ENCODE data around the gene UTP4. TPM values are rescaled to one million over a fixed set of nuclear protein-coding genes. Genes with fewer than 3 reads are reported as not detected.

The UTP4 gene
- total RNA-seq, 3 donors from 2014 or later: 24.6 to 34.1 (median 33.9) TPM

DNA sequence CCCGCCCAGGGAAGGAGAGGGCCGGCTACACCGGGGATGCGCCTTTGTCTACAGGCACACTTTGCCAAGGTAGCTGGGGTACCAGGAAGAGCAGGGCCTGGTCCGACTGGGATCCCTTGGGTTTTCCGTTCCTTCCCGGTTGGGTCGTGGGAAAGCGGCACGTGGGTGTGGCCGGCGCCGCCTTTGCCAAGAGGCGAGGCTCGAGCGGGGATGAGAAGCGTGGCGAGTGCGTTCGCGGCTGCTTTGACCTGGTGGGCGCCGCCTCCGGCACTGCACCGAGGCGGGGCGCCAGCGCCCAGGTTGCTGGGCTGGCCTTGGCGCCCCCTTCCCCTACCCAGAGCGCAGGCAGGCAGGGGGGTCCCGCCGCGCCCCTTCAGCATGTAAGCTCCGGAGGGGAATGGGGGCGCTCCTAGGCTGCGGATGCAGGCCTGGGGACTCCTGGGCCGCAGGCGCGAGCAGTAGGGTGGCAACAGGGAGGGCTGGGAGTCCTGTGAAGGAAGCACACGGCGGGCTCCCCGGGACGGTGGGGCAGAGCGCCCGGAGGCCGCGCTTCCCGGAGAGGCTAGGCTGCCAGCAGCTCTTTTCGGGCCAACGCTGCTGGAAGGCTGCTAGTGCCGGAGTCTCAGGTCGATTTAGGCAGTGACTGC is 25.0 kb upstream of the UTP4 start:
- Histone ChIP-seq H3K27me3 (peaks cover 0 to 3% of the 10 kb centered on the region in 2 donors), H3K27ac (peak overlapping the region in 1 of 2 donors; percentile 11), H3K9me3 (no peaks in the 10 kb centered on the region), H3K36me3 (no peaks in the 10 kb centered on the region), H3K4me3 (peak overlapping the region; percentile 45 to 85 (median 63)), H3K4me1 (peaks cover 10 to 11% of the 10 kb centered on the region in 2 donors)
- intact Hi-C loops (cut with DNase I; ENCODE audit: low total_unique reads): no loop called here
- TF ChIP-seq, protein P1, sequence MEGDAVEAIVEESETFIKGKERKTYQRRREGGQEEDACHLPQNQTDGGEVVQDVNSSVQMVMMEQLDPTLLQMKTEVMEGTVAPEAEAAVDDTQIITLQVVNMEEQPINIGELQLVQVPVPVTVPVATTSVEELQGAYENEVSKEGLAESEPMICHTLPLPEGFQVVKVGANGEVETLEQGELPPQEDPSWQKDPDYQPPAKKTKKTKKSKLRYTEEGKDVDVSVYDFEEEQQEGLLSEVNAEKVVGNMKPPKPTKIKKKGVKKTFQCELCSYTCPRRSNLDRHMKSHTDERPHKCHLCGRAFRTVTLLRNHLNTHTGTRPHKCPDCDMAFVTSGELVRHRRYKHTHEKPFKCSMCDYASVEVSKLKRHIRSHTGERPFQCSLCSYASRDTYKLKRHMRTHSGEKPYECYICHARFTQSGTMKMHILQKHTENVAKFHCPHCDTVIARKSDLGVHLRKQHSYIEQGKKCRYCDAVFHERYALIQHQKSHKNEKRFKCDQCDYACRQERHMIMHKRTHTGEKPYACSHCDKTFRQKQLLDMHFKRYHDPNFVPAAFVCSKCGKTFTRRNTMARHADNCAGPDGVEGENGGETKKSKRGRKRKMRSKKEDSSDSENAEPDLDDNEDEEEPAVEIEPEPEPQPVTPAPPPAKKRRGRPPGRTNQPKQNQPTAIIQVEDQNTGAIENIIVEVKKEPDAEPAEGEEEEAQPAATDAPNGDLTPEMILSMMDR (IDR thresholded peaks at IDR 0.05): no peak
- TF ChIP-seq POLR2A (IDR thresholded peaks at IDR 0.05) (no peak), POLR2AphosphoS5 (IDR thresholded peaks at IDR 0.05) (no peak)
- DNase-seq (ENCODE audit: low spot score in 2 of 2): no peak

DNA sequence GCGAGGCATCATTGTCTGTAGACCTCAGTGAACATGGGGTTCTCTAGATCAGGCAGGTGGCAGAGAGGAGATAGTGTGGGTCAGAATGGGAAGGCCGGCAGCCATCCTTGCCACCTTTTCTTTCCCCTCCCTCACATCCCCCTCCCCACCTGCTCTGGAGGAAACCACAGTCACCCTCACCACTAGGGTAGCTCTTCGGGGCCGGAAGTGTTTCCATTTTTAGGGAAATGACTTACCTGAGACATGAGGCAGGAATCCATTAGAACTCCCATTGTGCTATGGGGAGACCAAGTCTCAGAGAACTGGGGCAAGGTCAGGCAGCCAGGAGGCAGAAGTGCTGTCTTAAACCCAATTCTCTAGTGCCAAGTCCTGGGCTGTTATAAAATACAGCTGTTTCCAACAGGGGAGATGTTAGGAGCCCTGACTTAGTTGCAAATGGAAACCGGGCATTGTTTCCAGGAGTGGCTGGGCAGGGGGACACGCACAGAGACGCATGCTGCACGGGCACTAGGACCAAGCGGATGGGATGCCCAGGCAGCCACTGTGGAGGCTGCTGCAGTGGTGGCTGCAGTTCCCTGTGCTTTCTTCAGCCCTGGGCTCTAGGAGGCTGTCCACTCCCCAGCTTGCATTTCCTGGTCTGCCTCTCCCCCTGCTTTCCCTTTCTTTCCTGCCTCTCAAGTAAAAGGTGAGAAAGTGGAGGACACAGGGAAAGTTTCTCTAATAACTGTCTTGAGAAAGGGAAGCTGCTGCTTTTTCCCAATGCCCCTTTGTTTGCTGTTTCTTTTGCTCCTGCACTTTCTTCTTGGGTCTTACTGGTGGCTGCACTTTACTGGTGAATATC is 24.2 kb upstream of the UTP4 start:
- Histone ChIP-seq H3K27ac (peak overlapping the region in 1 of 2 donors; percentile 11), H3K4me3 (peak overlapping the region in 1 of 3 donors; percentile 85), H3K9me3 (no peaks in the 10 kb centered on the region), H3K36me3 (no peaks in the 10 kb centered on the region), H3K27me3 (peaks cover 0 to 3% of the 10 kb centered on the region in 2 donors), H3K4me1 (peaks cover 11 to 14% of the 10 kb centered on the region in 2 donors)
- no peak for DNase-seq (ENCODE audit: low spot score in 2 of 2)
- TF ChIP-seq POLR2AphosphoS5 (IDR thresholded peaks at IDR 0.05): no peak
- intact Hi-C loops (cut with DNase I; ENCODE audit: low total_unique reads): no loop called here

DNA sequence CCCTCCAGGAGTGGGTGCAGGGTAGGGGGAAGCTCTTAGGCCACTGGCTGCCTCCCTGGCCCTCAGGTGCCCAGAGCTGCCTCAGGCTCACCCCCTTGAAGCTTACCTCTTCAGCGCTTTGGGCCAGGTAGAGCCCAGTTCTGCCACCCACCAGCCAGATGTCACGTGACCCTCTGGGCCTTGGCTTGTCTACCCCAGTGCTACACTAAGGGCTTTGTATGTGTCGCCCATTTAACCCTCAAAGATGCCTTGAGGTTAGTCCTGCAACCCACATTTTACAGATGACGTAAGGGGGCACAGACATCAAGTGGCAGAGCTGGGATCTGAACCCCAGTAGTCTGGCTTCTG is 23.6 kb upstream of the UTP4 start:
- Histone ChIP-seq H3K4me3 (peak overlapping the region in 1 of 3 donors; percentile 31), H3K27me3 (peaks cover 0 to 3% of the 10 kb centered on the region in 2 donors), H3K4me1 (peaks cover 11 to 14% of the 10 kb centered on the region in 2 donors), H3K9me3 (no peaks in the 10 kb centered on the region), H3K36me3 (no peaks in the 10 kb centered on the region), H3K27ac (peak overlapping the region in 1 of 2 donors; percentile 19)
- no peak for DNase-seq (ENCODE audit: low spot score in 2 of 2)
- TF ChIP-seq, protein P1 (IDR thresholded peaks at IDR 0.05): no peak
- intact Hi-C loops (cut with DNase I; ENCODE audit: low total_unique reads): no loop called here

DNA sequence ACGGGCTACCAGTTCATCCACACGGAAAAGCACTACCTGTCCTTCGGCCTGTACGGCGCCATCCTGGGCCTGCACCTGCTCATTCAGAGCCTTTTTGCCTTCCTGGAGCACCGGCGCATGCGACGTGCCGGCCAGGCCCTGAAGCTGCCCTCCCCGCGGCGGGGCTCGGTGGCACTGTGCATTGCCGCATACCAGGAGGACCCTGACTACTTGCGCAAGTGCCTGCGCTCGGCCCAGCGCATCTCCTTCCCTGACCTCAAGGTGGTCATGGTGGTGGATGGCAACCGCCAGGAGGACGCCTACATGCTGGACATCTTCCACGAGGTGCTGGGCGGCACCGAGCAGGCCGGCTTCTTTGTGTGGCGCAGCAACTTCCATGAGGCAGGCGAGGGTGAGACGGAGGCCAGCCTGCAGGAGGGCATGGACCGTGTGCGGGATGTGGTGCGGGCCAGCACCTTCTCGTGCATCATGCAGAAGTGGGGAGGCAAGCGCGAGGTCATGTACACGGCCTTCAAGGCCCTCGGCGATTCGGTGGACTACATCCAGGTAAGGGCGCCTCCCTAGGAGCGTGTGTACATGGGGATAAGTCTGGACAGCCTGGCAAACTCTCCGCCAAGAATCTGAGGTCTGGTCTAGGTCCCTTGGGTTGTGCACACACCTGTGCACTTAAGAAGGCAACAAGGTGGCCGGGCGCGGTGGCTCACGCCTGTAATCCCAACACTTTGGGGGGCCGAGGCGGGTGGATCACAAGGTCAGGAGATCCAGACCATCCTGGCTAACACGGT is 22.8 kb upstream of the UTP4 start:
- no peak for DNase-seq (ENCODE audit: low spot score in 2 of 2)
- Histone ChIP-seq H3K36me3 (no peaks in the 10 kb centered on the region), H3K9me3 (no peaks in the 10 kb centered on the region), H3K4me3 (peak overlapping the region in 1 of 3 donors; percentile 31), H3K4me1 (peaks cover 11 to 14% of the 10 kb centered on the region in 2 donors), H3K27me3 (peaks cover 0 to 3% of the 10 kb centered on the region in 2 donors), H3K27ac (peak overlapping the region in 1 of 2 donors; percentile 19)
- TF ChIP-seq POLR2A (IDR thresholded peaks at IDR 0.05) (no peak), POLR2AphosphoS5 (IDR thresholded peaks at IDR 0.05) (no peak)
- TF ChIP-seq, protein P1 (IDR thresholded peaks at IDR 0.05): no peak
- intact Hi-C loops (cut with DNase I; ENCODE audit: low total_unique reads): no loop called here

DNA sequence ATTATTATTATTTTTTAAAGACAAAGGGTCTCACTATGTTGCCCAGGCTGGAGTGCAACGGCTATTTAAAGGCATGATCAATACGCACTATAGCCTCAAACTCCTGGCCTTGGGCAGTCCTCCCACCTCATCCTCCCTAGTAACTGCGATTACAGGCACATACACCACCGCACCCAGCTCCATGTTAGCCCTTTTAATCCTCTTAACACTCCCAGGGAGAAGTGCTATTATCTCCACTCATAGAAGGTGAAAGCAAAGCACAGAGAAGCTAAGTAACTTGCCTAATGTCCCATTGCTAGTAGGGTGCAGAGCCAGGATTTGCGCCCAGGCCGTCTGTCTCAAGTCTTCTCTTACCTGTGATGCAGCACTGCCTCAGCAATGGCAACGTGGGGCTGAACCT is 22.0 kb upstream of the UTP4 start:
- H3K4me1 ChIP-seq: peaks cover 11 to 14% of the 10 kb centered on the region in 2 donors
- H3K36me3 ChIP-seq: no peaks in the 10 kb centered on the region
- DNase-seq (ENCODE audit: low spot score in 2 of 2): no peak
- no peak overlapping the region for H3K27ac ChIP-seq
- TF ChIP-seq POLR2AphosphoS5 (IDR thresholded peaks at IDR 0.05) (no peak), POLR2A (IDR thresholded peaks at IDR 0.05) (no peak)
- TF ChIP-seq, protein P1 (IDR thresholded peaks at IDR 0.05): no peak
- H3K27me3 ChIP-seq: peaks cover 0 to 3% of the 10 kb centered on the region in 2 donors
- no peaks in the 10 kb centered on the region for H3K9me3 ChIP-seq
- intact Hi-C loops (cut with DNase I; ENCODE audit: low total_unique reads): no loop called here
- no peak overlapping the region for H3K4me3 ChIP-seq

Data from breast epithelium (tissue), 4 donors.